Measurements from ENCODE around the gene DSCAML1.

The DSCAML1 gene

DNA sequence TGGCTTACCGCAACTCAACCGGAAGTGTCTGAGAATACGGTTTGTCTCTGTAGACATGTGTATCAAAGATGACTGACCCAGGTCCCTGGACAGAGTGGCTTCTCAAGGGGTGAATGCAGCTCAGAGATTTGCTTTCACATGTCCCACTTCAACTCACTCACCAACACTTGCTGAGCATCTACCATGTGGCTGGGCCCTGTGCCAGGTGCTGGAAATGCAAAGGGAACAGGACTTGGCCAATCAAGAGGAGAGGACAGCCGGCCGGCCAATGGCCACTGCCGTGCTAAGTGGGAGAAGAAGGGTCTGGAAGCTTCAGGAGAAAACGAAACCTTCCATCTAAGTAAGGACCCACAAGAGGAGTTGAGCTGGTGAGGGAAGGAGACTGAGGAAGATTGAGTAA lies 318.1 kb downstream of the DSCAML1 start:
- ChIA-PET CTCF (no interaction called here), POLR2A (no interaction called here)
- no peak overlapping the region for H3K4me3 ChIP-seq (ENCODE audit: low read depth, low read length)
- TF ChIP-seq, protein P1, sequence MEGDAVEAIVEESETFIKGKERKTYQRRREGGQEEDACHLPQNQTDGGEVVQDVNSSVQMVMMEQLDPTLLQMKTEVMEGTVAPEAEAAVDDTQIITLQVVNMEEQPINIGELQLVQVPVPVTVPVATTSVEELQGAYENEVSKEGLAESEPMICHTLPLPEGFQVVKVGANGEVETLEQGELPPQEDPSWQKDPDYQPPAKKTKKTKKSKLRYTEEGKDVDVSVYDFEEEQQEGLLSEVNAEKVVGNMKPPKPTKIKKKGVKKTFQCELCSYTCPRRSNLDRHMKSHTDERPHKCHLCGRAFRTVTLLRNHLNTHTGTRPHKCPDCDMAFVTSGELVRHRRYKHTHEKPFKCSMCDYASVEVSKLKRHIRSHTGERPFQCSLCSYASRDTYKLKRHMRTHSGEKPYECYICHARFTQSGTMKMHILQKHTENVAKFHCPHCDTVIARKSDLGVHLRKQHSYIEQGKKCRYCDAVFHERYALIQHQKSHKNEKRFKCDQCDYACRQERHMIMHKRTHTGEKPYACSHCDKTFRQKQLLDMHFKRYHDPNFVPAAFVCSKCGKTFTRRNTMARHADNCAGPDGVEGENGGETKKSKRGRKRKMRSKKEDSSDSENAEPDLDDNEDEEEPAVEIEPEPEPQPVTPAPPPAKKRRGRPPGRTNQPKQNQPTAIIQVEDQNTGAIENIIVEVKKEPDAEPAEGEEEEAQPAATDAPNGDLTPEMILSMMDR (IDR thresholded peaks at IDR 0.05; ENCODE audit: insufficient read depth, low read length, missing control alignments): no peak
- DNase-seq (ENCODE audit: low read depth, low spot score): no peak

DNA sequence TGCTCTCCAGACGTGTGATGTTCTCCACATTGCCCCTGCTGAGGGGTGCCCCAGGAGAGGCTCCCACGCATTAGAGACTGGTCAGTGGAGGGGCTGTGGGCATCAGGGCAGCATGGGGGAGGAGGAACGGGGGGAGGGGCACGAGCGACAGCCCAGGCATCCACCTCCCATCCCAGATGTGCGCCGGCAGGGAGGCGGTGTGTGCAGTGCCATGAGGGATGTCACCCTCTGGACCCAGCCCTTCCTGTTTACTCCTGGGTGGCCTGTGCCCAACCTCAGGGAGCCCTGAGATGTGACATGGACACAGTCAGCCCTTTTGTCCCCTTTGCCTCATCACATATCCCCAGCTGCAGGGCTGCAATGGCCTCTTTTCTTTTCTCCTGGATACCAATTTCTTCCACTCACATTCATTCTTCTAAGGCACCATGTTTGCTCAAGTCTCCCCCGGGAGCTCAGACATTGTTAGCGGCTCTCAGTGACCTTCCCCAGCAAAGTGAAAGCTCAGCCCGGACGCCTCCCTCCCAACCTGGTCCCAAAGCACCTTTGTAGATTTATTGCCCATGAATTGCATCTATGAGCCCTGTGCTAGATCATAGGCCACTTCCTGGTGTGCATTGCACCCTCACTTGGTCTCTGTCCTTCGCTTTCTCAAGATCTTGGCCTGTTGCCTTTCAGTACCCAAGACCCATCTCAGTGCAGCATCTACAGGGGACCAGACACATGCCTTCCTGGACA lies 318.7 kb downstream of the DSCAML1 start:
- TF ChIP-seq, protein P1 (IDR thresholded peaks at IDR 0.05; ENCODE audit: insufficient read depth, low read length, missing control alignments): no peak
- ChIA-PET CTCF (no interaction called here), POLR2A (no interaction called here)
- H3K4me3 ChIP-seq (ENCODE audit: low read depth, low read length): no peak overlapping the region
- DNase-seq (ENCODE audit: low read depth, low spot score): no peak

DNA sequence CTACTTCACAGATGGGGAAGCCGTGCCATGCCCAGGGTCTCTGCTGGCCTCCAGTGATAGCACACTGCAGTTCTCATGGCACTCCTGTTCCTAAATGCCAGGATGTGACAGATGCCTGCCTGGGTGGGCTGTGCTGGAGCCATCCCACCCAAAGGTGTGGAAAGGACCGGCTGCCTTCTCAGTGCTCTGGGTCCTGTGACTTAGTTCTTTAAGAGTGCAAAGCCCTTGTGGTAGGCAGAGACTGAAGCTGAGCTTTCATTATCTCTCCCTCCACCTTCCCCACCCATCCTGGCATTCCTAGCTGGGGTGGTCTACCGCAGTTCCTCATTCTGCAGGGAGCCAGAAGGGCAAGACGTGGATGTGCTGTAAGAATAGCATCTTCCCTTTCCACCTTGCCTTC lies 319.3 kb downstream of the DSCAML1 start:
- ChIA-PET POLR2A (no interaction called here), CTCF (interaction anchor here (0.9 kb wide), 1 partner anchor 50 kb away, joined by 3 read pairs; no protein-coding TSS in a partner anchor)
- H3K4me3 ChIP-seq (ENCODE audit: low read depth, low read length): no peak overlapping the region
- DNase-seq (ENCODE audit: low read depth, low spot score): no peak
- TF ChIP-seq, protein P1 (IDR thresholded peaks at IDR 0.05; ENCODE audit: insufficient read depth, low read length, missing control alignments): no peak

GRCh38 chr11:117476531-117477142 lies 320.4 kb downstream of the DSCAML1 start:
- DNase-seq (ENCODE audit: low read depth, low spot score): no peak
- CTCF ChIA-PET: interaction anchor here (0.9 kb wide), 1 partner anchor 51 kb away, joined by 3 read pairs; no protein-coding TSS in a partner anchor
- TF ChIP-seq, protein P1 (IDR thresholded peaks at IDR 0.05; ENCODE audit: insufficient read depth, low read length, missing control alignments): no peak
- H3K4me3 ChIP-seq (ENCODE audit: low read depth, low read length): no peak overlapping the region
- POLR2A ChIA-PET: no interaction called here

DNA sequence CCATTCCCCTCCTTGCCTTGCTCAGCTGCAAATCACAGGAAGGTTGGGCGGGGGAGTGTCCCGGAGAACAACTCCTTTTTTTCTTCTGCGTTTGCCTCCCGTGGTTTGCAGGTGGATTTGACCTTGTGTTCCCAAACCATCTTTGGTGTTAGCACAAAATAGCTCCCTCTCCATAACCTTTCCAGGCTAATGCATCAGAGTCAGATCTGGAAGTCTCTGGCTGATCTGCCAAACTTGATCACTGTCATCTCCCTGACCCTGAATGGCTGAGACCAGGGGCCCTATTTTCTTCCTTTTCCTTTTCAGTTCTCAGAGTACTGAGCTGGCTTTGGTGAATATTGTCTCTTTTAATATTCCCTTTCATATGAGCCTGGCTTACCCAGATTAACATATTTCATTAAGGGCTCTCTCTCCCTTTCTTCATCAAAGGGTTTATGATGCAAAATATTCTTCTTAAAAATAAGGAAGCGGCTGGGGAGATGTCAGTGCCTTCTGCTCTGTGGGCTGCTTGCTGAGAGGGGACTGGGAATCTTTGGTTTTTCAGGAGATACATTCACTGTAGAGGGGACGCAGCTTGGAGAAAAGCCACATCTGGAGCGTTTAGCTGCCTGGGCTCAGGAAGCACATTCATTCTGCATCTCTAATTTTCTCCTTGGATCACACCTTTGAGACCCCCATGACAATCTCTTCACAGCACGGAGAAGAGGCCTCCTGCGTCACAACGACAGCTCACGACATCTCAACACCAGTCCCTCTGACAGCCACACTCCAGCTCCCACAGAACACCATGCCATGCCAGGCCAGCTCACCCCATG lies 321.1 kb downstream of the DSCAML1 start:
- no peak for DNase-seq (ENCODE audit: low read depth, low spot score)
- ChIA-PET POLR2A (no interaction called here), CTCF (no interaction called here)
- no peak overlapping the region for H3K4me3 ChIP-seq (ENCODE audit: low read depth, low read length)
- TF ChIP-seq, protein P1 (IDR thresholded peaks at IDR 0.05; ENCODE audit: insufficient read depth, low read length, missing control alignments): no peak
